ENCODE measurements around the gene ANKRD29.

ANKRD29 gene

DNA sequence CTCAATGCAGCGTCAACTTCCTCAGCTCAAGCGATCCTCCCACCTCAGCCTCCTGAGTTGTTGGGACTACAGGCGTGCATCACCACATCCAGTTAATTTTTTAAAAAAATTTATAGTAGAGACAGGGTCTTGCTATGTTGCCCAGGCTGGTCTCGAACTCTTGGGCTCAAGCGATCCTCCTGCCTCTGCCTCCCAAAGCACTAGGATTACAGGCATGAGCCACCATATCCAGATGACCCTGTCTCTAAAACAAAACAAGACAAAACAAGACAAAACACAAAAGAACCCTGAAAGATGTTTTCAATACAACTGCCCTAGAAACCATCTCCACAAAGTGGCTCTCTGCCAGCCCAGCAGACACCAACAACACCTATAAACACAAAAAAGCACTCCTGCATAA is 31.4 kb downstream of the ANKRD29 start:
- no peak overlapping the region for H2BK12ac ChIP-seq (ENCODE audit: low read length)
- no peak overlapping the region for H3K4ac ChIP-seq (ENCODE audit: low read length)
- peaks cover 0 to 3% (median 0%) of the 10 kb centered on the region in 3 experiments for H3K27me3 ChIP-seq (ENCODE audit: control insufficient read depth in 3 of 3, insufficient read depth in 3 of 3, low read depth in 1 of 3, low read length in 3 of 3)
- H2AFZ ChIP-seq (ENCODE audit: low read length), result peak overlapping the region; percentile 24
- H3K9ac ChIP-seq (ENCODE audit: low read depth, low read length, poor library complexity), result no peak overlapping the region
- no peak overlapping the region for H4K8ac ChIP-seq (ENCODE audit: low read depth, low read length)
- peaks cover 0 to 2% of the 10 kb centered on the region in 2 donors for H3K9me3 ChIP-seq (replicated peaks in 1 of 2; ENCODE audit: control insufficient read depth in 2 of 2, insufficient read depth in 1 of 2, low read depth in 1 of 2, low read length in 2 of 2)
- H2BK5ac ChIP-seq (ENCODE audit: low read length), result no peak overlapping the region
- no peaks in the 10 kb centered on the region for H3K79me1 ChIP-seq (ENCODE audit: low read depth, low read length)
- no peak overlapping the region for H2AK5ac ChIP-seq (ENCODE audit: low read depth, low read length)
- no CpG with 5 or more reads among the region's 5 CpGs for WGBS, 2 donors (ENCODE audit: extremely low coverage in 2 of 2, insufficient read length in 2 of 2, insufficient replicate concordance in 1 of 2)
- H3K23ac ChIP-seq (ENCODE audit: low read depth, low read length, poor library complexity), result no peak overlapping the region
- H3K4me2 ChIP-seq (ENCODE audit: insufficient read depth, low read length, poor library complexity, severe bottlenecking), result no peak overlapping the region
- no peaks in the 10 kb centered on the region for H3K36me3 ChIP-seq (replicated peaks in 1 of 2; ENCODE audit: control insufficient read depth in 2 of 2, insufficient read depth in 2 of 2, low read length in 2 of 2)
- H3K4me1 ChIP-seq (ENCODE audit: control insufficient read depth in 2 of 2, insufficient read depth in 1 of 2, low read depth in 1 of 2, low read length in 2 of 2), result peaks cover 0 to 2% of the 10 kb centered on the region in 2 donors
- H3K18ac ChIP-seq (ENCODE audit: low read length), result no peak overlapping the region
- H3K14ac ChIP-seq (ENCODE audit: low read length), result no peak overlapping the region
- no peak overlapping the region for H2BK15ac ChIP-seq (ENCODE audit: low read length)
- DNase-seq (ENCODE audit: low spot score), result no peak
- no peak overlapping the region for H3K27ac ChIP-seq (replicated peaks; ENCODE audit: low read length)
- H3K4me3 ChIP-seq (ENCODE audit: low read length in 2 of 2), result no peak overlapping the region
- no peak overlapping the region for H4K91ac ChIP-seq (ENCODE audit: low read depth, low read length, poor library complexity)
- no peak overlapping the region for H2BK120ac ChIP-seq (ENCODE audit: low read depth, low read length)

- H3K79me1 ChIP-seq (ENCODE audit: low read depth, low read length), result no peaks in the 10 kb centered on the region
- no peak overlapping the region for H2BK5ac ChIP-seq (ENCODE audit: low read length)
- peaks cover 0 to 2% of the 10 kb centered on the region in 2 donors for H3K4me1 ChIP-seq (ENCODE audit: control insufficient read depth in 2 of 2, insufficient read depth in 1 of 2, low read depth in 1 of 2, low read length in 2 of 2)
- no peak overlapping the region for H3K23ac ChIP-seq (ENCODE audit: low read depth, low read length, poor library complexity)
- no peak overlapping the region for H2BK12ac ChIP-seq (ENCODE audit: low read length)
- H3K14ac ChIP-seq (ENCODE audit: low read length), result no peak overlapping the region
- peaks cover 0 to 2% of the 10 kb centered on the region in 2 donors for H3K9me3 ChIP-seq (replicated peaks in 1 of 2; ENCODE audit: control insufficient read depth in 2 of 2, insufficient read depth in 1 of 2, low read depth in 1 of 2, low read length in 2 of 2)
- H3K4me2 ChIP-seq (ENCODE audit: insufficient read depth, low read length, poor library complexity, severe bottlenecking), result no peak overlapping the region
- no peak overlapping the region for H2BK15ac ChIP-seq (ENCODE audit: low read length)
- H3K27me3 ChIP-seq (ENCODE audit: control insufficient read depth in 3 of 3, insufficient read depth in 3 of 3, low read depth in 1 of 3, low read length in 3 of 3), result peaks cover 0 to 3% (median 0%) of the 10 kb centered on the region in 3 experiments
- H3K18ac ChIP-seq (ENCODE audit: low read length), result no peak overlapping the region
- WGBS, 2 donors (ENCODE audit: extremely low coverage in 2 of 2, insufficient read length in 2 of 2, insufficient replicate concordance in 1 of 2), result no CpG with 5 or more reads among the region's 4 CpGs
- H3K27ac ChIP-seq (replicated peaks; ENCODE audit: low read length), result no peak overlapping the region
- no peak overlapping the region for H2AFZ ChIP-seq (ENCODE audit: low read length)
- no peak overlapping the region for H3K4me3 ChIP-seq (ENCODE audit: low read length in 2 of 2)
- H2AK5ac ChIP-seq (ENCODE audit: low read depth, low read length), result no peak overlapping the region
- H2BK120ac ChIP-seq (ENCODE audit: low read depth, low read length), result no peak overlapping the region
- H4K8ac ChIP-seq (ENCODE audit: low read depth, low read length), result no peak overlapping the region
- H4K91ac ChIP-seq (ENCODE audit: low read depth, low read length, poor library complexity), result no peak overlapping the region
- no peak for DNase-seq (ENCODE audit: low spot score)
- no peaks in the 10 kb centered on the region for H3K36me3 ChIP-seq (replicated peaks in 1 of 2; ENCODE audit: control insufficient read depth in 2 of 2, insufficient read depth in 2 of 2, low read length in 2 of 2)
- no peak overlapping the region for H3K4ac ChIP-seq (ENCODE audit: low read length)
- no peak overlapping the region for H3K9ac ChIP-seq (ENCODE audit: low read depth, low read length, poor library complexity)
These were observed 33.2 kb downstream of the ANKRD29 start for GRCh38 chr18:23629444-23629946.

GRCh38 chr18:23627970-23628369 is 34.7 kb downstream of the ANKRD29 start:
- no peak overlapping the region for H2BK120ac ChIP-seq (ENCODE audit: low read depth, low read length)
- H3K18ac ChIP-seq (ENCODE audit: low read length), result no peak overlapping the region
- H2BK12ac ChIP-seq (ENCODE audit: low read length), result no peak overlapping the region
- H3K79me1 ChIP-seq (ENCODE audit: low read depth, low read length), result no peaks in the 10 kb centered on the region
- no peak overlapping the region for H2BK15ac ChIP-seq (ENCODE audit: low read length)
- H3K23ac ChIP-seq (ENCODE audit: low read depth, low read length, poor library complexity), result no peak overlapping the region
- H4K8ac ChIP-seq (ENCODE audit: low read depth, low read length), result no peak overlapping the region
- H3K4ac ChIP-seq (ENCODE audit: low read length), result no peak overlapping the region
- no peak overlapping the region for H3K14ac ChIP-seq (ENCODE audit: low read length)
- H2BK5ac ChIP-seq (ENCODE audit: low read length), result no peak overlapping the region
- no peak overlapping the region for H4K91ac ChIP-seq (ENCODE audit: low read depth, low read length, poor library complexity)
- no peak overlapping the region for H2AFZ ChIP-seq (ENCODE audit: low read length)
- H3K4me3 ChIP-seq (ENCODE audit: low read length in 2 of 2), result no peak overlapping the region
- no peak for DNase-seq (ENCODE audit: low spot score)
- H3K9me3 ChIP-seq (replicated peaks in 1 of 2; ENCODE audit: control insufficient read depth in 2 of 2, insufficient read depth in 1 of 2, low read depth in 1 of 2, low read length in 2 of 2), result no peaks in the 10 kb centered on the region
- H3K4me2 ChIP-seq (ENCODE audit: insufficient read depth, low read length, poor library complexity, severe bottlenecking), result no peak overlapping the region
- H3K4me1 ChIP-seq (ENCODE audit: control insufficient read depth in 2 of 2, insufficient read depth in 1 of 2, low read depth in 1 of 2, low read length in 2 of 2), result peaks cover 0 to 2% of the 10 kb centered on the region in 2 donors
- H3K36me3 ChIP-seq (replicated peaks in 1 of 2; ENCODE audit: control insufficient read depth in 2 of 2, insufficient read depth in 2 of 2, low read length in 2 of 2), result no peaks in the 10 kb centered on the region
- no peak overlapping the region for H2AK5ac ChIP-seq (ENCODE audit: low read depth, low read length)
- H3K27ac ChIP-seq (replicated peaks; ENCODE audit: low read length), result no peak overlapping the region
- peaks cover 0 to 3% (median 0%) of the 10 kb centered on the region in 3 experiments for H3K27me3 ChIP-seq (ENCODE audit: control insufficient read depth in 3 of 3, insufficient read depth in 3 of 3, low read depth in 1 of 3, low read length in 3 of 3)
- no peak overlapping the region for H3K9ac ChIP-seq (ENCODE audit: low read depth, low read length, poor library complexity)

DNA sequence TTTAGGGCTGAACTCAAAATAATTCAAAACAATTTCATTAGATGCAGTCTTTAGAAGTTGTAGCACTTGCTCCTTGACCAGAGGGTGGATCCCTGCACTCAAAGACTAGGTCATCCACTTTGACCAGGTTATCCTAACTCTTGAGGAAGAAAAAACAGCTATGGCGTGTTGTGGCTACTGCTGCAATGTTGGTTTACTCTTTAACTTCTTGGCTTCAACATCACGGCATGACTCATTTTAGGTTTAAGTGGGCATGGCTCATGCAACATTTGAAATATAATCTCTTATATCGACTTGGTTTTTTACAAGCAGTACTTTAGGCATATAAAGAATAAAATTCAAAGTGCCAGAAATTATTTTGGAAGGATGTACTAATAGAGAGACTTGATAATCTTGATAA is 35.4 kb downstream of the ANKRD29 start:
- no peaks in the 10 kb centered on the region for H3K79me1 ChIP-seq (ENCODE audit: low read depth, low read length)

More for the DNA sequence above, 35.4 kb downstream of the ANKRD29 start:
- Histone ChIP-seq H3K4me3 (ENCODE audit: low read length in 2 of 2) (no peak overlapping the region), H2BK5ac (ENCODE audit: low read length) (no peak overlapping the region), H2AFZ (ENCODE audit: low read length) (no peak overlapping the region), H4K91ac (ENCODE audit: low read depth, low read length, poor library complexity) (no peak overlapping the region), H2BK120ac (ENCODE audit: low read depth, low read length) (no peak overlapping the region), H3K9ac (ENCODE audit: low read depth, low read length, poor library complexity) (no peak overlapping the region), H2BK15ac (ENCODE audit: low read length) (no peak overlapping the region), H3K18ac (ENCODE audit: low read length) (no peak overlapping the region), H3K27ac (replicated peaks; ENCODE audit: low read length) (no peak overlapping the region), H3K9me3 (replicated peaks in 1 of 2; ENCODE audit: control insufficient read depth in 2 of 2, insufficient read depth in 1 of 2, low read depth in 1 of 2, low read length in 2 of 2) (no peaks in the 10 kb centered on the region), H3K23ac (ENCODE audit: low read depth, low read length, poor library complexity) (no peak overlapping the region), H2AK5ac (ENCODE audit: low read depth, low read length) (no peak overlapping the region), H3K4ac (ENCODE audit: low read length) (no peak overlapping the region), H2BK12ac (ENCODE audit: low read length) (no peak overlapping the region), H3K4me2 (ENCODE audit: insufficient read depth, low read length, poor library complexity, severe bottlenecking) (no peak overlapping the region), H3K36me3 (replicated peaks in 1 of 2; ENCODE audit: control insufficient read depth in 2 of 2, insufficient read depth in 2 of 2, low read length in 2 of 2) (no peaks in the 10 kb centered on the region), H4K8ac (ENCODE audit: low read depth, low read length) (no peak overlapping the region), H3K4me1 (ENCODE audit: control insufficient read depth in 2 of 2, insufficient read depth in 1 of 2, low read depth in 1 of 2, low read length in 2 of 2) (peaks cover 0 to 2% of the 10 kb centered on the region in 2 donors), H3K14ac (ENCODE audit: low read length) (no peak overlapping the region), H3K27me3 (ENCODE audit: control insufficient read depth in 3 of 3, insufficient read depth in 3 of 3, low read depth in 1 of 3, low read length in 3 of 3) (peaks cover 0 to 3% (median 0%) of the 10 kb centered on the region in 3 experiments)
- WGBS, 2 donors (ENCODE audit: extremely low coverage in 2 of 2, insufficient read length in 2 of 2, insufficient replicate concordance in 1 of 2), result no CpG with 5 or more reads among the region's 3 CpGs
- DNase-seq (ENCODE audit: low spot score), result no peak
